Measurements from ENCODE around the gene PUM2. TPM values are rescaled to one million over a fixed set of nuclear protein-coding genes. Genes with fewer than 3 reads are reported as not detected.
A peak's percentile ranks its signal among the peaks of the same experiment; 100 is the strongest.

PUM2 gene
- total RNA-seq, 4 donors from 2014 or later = 29.3 to 81.4 (median 48.2) TPM

DNA sequence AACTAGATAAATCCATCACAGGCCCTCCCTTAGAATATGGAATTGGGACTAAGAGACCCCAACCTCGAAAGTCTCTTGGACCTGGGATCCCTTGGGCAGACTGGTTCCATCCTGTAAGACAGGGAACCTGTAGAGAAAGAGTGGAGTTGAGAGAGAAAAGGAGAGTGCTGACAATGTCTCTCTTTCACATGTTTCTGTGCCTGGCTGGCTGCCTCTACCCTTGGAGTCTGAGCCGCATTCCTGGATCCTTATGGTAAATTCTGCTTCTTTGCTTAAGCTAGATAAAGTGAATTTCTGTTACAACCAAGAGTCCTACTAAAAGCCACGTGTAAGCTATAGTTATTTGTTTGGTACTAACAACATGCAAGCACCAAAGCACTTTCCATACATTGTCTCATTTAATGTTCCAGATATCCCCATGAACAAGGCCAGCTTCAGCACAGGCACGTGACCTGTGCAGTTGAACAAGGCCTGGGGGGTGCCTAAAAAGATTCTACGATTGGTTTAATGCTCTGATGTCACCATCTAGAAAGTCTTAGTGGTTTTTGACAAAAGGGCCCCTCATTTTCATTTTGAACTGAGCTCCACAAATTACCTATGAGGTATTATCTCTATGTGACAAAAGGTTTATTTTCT is 2.1 kb upstream of the PUM2 start:
- intact Hi-C loops (cut with DNase I) = no loop called here
- Histone ChIP-seq H3K9me3 (no peaks in the 10 kb centered on the region), H3K27me3 (no peaks in the 10 kb centered on the region), H3K4me1 (peaks cover 38 to 76% (median 46%) of the 10 kb centered on the region in 3 donors), H3K36me3 (peaks cover 0 to 5% (median 0%) of the 10 kb centered on the region in 3 donors), H3K27ac (peak overlapping the region in 3 of 4 donors; percentile 97 to 99 (median 99)), H3K4me3 (no peak overlapping the region)
- TF ChIP-seq POLR2A (IDR thresholded peaks at IDR 0.05) = no peak
- TF ChIP-seq, protein P1, sequence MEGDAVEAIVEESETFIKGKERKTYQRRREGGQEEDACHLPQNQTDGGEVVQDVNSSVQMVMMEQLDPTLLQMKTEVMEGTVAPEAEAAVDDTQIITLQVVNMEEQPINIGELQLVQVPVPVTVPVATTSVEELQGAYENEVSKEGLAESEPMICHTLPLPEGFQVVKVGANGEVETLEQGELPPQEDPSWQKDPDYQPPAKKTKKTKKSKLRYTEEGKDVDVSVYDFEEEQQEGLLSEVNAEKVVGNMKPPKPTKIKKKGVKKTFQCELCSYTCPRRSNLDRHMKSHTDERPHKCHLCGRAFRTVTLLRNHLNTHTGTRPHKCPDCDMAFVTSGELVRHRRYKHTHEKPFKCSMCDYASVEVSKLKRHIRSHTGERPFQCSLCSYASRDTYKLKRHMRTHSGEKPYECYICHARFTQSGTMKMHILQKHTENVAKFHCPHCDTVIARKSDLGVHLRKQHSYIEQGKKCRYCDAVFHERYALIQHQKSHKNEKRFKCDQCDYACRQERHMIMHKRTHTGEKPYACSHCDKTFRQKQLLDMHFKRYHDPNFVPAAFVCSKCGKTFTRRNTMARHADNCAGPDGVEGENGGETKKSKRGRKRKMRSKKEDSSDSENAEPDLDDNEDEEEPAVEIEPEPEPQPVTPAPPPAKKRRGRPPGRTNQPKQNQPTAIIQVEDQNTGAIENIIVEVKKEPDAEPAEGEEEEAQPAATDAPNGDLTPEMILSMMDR (IDR thresholded peaks at IDR 0.05) = no peak
- no peak for DNase-seq
- WGBS, 2 donors = 75 to 76% methylated on average over 5 of the region's 5 CpGs

- DNase-seq = no peak
- Histone ChIP-seq H3K4me1 (peaks cover 43 to 81% (median 49%) of the 10 kb centered on the region in 3 donors), H3K9me3 (no peaks in the 10 kb centered on the region), H3K27me3 (no peaks in the 10 kb centered on the region), H3K27ac (peak overlapping the region; percentile 97 to 99 (median 98)), H3K4me3 (no peak overlapping the region), H3K36me3 (peaks cover 0 to 5% (median 0%) of the 10 kb centered on the region in 3 donors)
- 61 to 71% methylated on average over 4 of the region's 4 CpGs for WGBS, 2 donors
- intact Hi-C loops (cut with DNase I) = no loop called here
- TF ChIP-seq POLR2A (IDR thresholded peaks at IDR 0.05) = no peak
- TF ChIP-seq, protein P1 (IDR thresholded peaks at IDR 0.05) = no peak
These were observed 1.6 kb upstream of the PUM2 start for GRCh38 chr2:20352230-20352578.

- Histone ChIP-seq H3K4me1 (peaks cover 48 to 82% (median 48%) of the 10 kb centered on the region in 3 donors), H3K27ac (peak overlapping the region; percentile 97 to 99 (median 98)), H3K36me3 (peaks cover 0 to 5% (median 0%) of the 10 kb centered on the region in 3 donors), H3K9me3 (no peaks in the 10 kb centered on the region), H3K4me3 (peak overlapping the region; percentile 84 to 97 (median 92)), H3K27me3 (no peaks in the 10 kb centered on the region)
- TF ChIP-seq, protein P1 (IDR thresholded peaks at IDR 0.05) = no peak
- no peak for TF ChIP-seq POLR2A (IDR thresholded peaks at IDR 0.05)
- DNase-seq = no peak
- WGBS, 2 donors = 16 to 21% methylated on average over 13 of the region's 13 CpGs
- intact Hi-C loops (cut with DNase I) = no loop called here
These were observed 1.0 kb upstream of the PUM2 start for GRCh38 chr2:20351555-20352229.

GRCh38 chr2:20350041-20350712 is 467 bp downstream of the PUM2 start:
- Histone ChIP-seq H3K36me3 (peaks cover 0 to 13% (median 0%) of the 10 kb centered on the region in 3 donors), H3K27ac (peak overlapping the region; percentile 97 to 99 (median 98)), H3K9me3 (no peaks in the 10 kb centered on the region), H3K4me3 (peak overlapping the region; percentile 84 to 97 (median 92)), H3K4me1 (peaks cover 40 to 82% (median 42%) of the 10 kb centered on the region in 3 donors), H3K27me3 (no peaks in the 10 kb centered on the region)
- no peak for TF ChIP-seq POLR2A (IDR thresholded peaks at IDR 0.05)
- TF ChIP-seq, protein P1 (IDR thresholded peaks at IDR 0.05) = no peak
- WGBS, 2 donors = 0 to 1% methylated on average over 17 to 25 of the region's 67 CpGs
- intact Hi-C loops (cut with DNase I) = no loop called here
- no peak for DNase-seq

GRCh38 chr2:20349513-20349921 is 1.1 kb downstream of the PUM2 start:
- H3K4me3 ChIP-seq = peak overlapping the region; percentile 84 to 97 (median 92)
- peaks cover 0 to 14% (median 0%) of the 10 kb centered on the region in 3 donors for H3K36me3 ChIP-seq
- 1 to 2% methylated on average over 5 of the region's 5 CpGs for WGBS, 2 donors
- intact Hi-C loops (cut with DNase I) = no loop called here
- peaks cover 40 to 86% (median 42%) of the 10 kb centered on the region in 3 donors for H3K4me1 ChIP-seq
- no peaks in the 10 kb centered on the region for H3K9me3 ChIP-seq
- no peak for DNase-seq
- TF ChIP-seq, protein P1 (IDR thresholded peaks at IDR 0.05) = no peak
- no peak for TF ChIP-seq POLR2A (IDR thresholded peaks at IDR 0.05)
- H3K27me3 ChIP-seq = no peaks in the 10 kb centered on the region
- H3K27ac ChIP-seq = peak overlapping the region; percentile 97 to 99 (median 98)

Measured in esophagus squamous epithelium (tissue), 5 donors.